HG02840 (cell line): ENCODE measurements around the gene DMPK.

Experiments
- ATAC-seq: cut with Tn5 transposase; IDR thresholded peaks from one replicate; pipeline ENCODE4 v1.9.1; 2021; ENCODE audit warnings: mild to moderate bottlenecking, moderate library complexity, moderate number of reproducible peaks; ENCODE audit not compliant: unreplicated experiment, low FRiP score

Gene DMPK

GRCh38 chr19:45789035-45789786 is 6.9 kb upstream of the DMPK start:
- ATAC-seq: no peak

DNA sequence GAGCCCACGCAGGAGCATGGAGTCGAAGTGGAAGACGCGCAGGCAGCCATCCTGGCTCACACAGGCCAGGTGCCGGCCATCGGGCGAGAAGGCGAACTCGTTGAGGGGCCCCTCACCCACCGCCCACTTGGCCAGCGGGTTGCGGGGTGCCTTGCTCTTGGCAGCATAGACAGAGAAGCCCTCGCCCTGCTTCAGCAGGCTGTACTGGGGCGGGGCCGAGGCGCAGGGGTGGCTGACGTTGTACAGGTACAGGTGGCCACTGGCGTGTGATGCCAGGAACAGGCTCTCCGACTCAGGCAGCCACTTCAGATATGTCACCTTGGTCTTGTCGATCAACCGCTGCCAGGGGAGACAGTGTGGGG is 4.2 kb upstream of the DMPK start:
- no peak for ATAC-seq

DNA sequence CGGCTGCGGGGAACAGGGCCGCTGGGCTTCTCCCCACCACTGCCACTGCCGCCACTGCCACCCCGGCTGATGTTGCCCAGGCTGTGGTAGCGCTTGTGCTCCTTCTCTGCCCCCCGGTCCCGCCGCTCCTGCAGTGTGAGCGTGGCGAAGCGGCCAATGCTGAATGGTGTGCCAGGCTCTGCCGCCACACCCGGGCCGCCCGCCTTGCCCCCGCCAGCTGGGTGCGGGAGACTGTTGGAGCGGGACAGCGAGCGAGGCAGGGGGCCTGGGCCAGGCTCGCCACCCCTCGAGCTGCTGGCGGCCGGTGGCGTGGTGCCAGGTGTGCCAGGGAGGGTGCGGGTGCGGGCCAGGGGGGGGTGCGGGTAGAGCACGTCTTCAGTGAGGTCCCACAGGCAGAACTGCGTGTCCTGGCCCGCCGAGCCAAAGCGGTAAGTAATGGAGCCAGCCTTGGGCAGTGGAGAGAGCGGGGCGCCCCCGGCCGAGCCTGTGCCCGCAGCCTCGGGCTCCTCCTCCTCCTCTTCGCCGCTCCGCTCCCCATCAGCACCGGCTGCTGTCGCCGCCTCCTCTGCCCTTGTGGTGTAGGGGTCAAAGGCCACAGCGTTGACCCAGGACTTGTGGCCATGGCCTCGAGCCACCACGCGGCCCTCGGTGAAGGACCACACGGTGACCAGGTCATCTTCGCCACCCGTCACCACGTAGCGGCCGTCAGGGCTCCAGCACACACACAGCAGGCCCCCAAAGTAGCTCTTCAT is 3.7 kb upstream of the DMPK start:
- no peak for ATAC-seq

DNA sequence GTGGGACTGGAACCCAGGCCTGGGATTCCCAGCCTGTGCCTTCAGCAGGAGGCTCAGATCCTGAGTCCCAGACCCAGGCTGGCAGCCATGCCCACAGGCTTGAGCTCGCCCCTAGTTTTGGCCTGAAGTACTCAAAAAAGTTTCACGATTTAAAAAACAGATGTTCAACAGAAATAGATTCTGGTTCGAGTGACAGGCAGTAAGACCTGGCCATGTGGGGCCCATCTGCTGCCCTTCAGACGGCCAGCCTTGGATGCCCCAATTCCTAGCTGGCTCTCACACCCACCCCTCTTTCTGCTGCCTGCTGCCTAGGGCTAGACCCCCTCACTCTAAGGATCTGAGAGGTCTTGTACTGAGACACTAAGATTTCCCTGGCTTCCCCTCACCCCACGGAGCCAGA is 2.8 kb upstream of the DMPK start:
- ATAC-seq: no peak

- no peak for ATAC-seq
Measured at GRCh38 chr19:45784096-45784495, 1.8 kb upstream of the DMPK start.

DNA sequence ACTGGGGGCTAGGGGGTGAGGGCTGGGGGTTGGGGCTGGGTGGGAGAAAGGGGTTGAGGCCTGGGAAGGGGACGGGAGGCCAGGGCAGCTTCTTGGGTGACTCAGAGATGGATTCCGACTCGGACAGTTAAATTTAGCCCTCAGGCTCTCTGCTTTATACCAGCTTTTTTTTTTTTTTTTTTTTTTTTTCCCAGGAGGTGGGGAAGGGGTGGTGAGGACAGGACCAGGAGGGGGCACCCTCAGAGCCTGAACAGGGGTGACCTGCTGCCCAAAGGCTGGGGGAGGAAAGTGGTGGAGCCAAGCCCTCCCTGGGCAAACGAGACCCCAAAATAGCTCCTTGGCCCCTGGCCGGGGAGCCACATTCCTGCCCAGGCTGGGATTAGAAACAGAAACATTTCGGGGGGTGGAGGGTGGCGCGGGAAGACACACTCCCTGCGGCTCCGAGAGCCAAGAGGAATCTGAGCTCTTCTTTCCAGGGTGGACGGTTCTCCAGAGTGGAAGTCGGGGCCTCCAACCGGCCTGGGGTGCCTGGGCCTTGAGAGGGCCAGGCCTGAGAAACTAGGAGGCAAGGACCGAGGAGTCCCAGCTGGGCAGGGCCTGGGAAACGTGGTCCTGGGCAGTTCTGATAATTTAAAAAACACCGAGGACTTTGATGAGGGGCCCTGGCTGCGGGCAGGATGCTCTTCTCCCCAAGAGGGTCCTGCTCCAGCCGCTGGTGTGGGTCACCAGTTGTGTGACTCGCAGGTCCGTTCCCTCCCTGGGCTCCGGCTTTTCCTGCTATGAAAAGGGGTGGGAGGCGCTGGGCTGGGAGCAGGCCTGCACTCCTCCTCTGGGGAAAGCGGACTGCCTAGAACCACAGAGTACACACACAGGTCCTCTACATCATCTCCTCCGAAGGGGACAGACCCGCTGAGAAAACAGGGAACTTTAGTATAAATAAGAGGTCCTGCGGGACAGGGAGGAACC is 813 bp upstream of the DMPK start:
- no peak for ATAC-seq

DNA sequence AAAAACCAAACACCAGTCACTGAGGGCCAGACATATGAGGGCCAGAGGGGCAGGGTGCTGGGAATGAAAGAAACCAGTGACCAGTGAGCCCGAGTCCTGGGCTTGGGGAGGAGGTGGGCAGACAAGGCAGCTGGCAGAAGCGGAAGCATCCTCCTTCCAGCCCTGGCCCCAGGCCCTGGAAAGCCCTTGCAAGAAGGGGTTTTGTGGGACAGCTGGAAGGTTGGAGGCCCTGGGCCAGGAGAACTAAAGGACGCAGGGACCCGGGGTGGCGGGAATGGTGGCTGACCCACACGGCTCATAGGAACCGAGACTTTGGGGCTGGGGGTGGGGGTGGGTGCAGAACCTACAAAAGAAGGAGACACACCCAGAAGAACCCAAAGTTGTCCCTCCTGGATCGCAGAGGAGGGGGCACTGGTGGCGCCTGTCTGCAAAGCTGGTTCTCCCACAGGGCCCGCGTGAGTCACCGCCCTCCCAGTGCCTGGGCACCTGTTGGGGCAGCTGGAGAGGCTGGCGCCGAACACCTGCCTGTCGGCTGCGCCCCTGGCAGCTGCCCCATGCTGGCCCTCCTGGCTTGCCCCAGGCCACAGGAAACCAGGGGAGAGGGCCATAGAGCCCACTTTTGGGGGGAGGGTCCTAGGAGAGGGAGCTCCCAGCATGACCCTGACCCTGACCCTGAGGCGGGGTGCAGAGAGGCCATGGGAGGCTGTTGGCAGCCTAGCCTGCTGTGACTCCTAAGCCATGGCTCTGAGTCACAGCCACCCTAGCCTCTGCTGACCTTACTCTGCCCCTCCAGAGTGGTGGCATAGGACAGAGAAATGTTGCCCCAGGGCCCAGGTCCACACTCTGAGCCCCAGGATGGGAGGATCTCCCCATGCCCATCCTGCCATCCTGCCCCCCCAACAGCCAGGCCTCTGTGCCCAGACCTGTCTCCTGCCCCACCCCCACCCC is 802 bp downstream of the DMPK start:
- ATAC-seq: no peak

DNA sequence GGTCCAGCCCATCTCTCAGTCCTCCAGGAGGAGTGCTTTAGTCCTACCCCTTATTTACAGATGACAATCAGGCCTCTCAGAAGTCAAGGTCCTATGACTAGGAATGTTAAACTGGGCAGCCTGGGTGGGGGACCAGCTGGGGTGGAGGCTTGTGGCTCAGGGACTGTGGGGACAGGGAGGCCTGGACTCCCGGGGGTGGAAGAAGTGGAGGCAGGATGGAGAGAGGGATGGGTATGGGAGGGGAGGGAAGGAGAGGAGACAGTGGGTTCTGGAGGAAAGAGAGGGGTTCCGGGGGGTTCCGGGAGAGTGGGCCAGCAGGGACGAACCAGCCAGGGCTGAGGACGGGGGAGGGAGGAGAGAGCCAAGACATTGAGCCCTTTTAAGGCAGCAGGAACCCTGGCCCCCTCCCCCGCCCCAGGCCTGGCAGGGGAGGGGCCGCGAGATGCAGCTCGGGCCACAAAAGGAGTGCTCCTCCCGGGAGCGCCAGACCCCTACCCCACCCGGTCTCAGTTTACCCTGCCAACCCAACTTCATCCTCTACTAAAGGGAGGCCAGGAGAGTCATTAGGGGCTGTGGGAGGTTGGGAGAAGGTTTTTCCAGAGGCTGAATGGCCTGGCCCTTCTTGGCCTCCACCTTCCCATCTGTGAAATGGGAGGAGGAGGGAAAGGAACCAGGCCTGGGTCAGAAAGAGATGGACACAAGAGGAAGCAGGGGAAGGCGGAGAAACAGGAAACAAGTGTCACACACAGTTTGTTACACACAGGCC is 1.7 kb downstream of the DMPK start:
- no peak for ATAC-seq

GRCh38 chr19:45780146-45780447 is 2.2 kb downstream of the DMPK start:
- no peak for ATAC-seq

DNA sequence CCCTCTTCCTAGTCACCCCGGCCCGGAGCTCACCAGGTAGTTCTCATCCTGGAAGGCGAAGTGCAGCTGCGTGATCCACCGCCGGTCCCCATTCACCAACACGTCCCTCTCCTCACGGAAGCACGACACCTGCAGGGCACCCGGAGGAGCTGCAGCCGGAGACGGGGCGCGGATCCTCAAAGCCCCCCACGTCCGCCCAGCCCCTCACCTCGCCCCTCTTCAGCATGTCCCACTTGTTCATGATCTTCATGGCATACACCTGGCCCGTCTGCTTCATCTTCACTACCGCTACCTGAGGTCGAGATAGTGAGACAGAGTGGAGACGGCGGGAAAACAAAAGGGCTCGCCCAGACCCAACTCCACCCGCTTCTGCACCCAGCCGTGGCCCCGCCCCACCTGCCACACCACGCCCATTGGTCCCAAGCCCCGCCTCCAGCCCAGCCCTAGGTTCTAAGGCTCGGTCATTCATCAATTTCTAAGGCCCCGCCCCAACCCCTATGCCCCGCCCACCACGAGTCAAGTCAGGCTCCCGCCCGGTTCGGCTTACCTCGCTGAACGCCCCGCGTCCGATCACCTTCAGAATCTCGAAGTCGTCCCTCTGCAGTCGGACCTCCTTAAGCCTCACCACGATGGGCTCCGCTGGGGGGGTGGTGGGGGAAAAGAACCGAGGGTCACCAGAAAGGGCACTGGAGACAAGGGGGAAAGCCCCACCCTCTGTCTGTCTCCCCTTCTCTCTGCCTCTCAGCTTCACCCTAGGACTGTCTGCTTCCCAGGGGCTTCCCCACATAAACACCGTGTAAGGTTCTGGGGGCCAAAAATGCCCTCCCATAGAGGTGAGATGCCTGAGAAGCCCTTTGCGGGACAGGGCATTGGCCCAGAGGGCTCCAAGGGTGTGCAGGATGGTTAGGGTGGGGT is 2.8 kb downstream of the DMPK start:
- no peak for ATAC-seq

GRCh38 chr19:45778010-45778661 is 4.2 kb downstream of the DMPK start:
- no peak for ATAC-seq

GRCh38 chr19:45777395-45777961 is 4.8 kb downstream of the DMPK start:
- no peak for ATAC-seq

- no peak for ATAC-seq
Measured at GRCh38 chr19:45774765-45775164, 7.5 kb downstream of the DMPK start.

GRCh38 chr19:45773384-45773783 is 8.9 kb downstream of the DMPK start:
- no peak for ATAC-seq

- no peak for ATAC-seq
Measured at GRCh38 chr19:45772912-45773311, 9.4 kb downstream of the DMPK start.

GRCh38 chr19:45772130-45772840 is 10.0 kb downstream of the DMPK start:
- no peak for ATAC-seq
